Glomerular visceral epithelial cell (primary cell): ENCODE data around the gene RABGEF1.

Experiments
- DNase-seq: peaks from one replicate; pipeline ENCODE4 v3.0.0-alpha.2; 2016; ENCODE audit errors: extremely low spot score

Gene RABGEF1

DNA sequence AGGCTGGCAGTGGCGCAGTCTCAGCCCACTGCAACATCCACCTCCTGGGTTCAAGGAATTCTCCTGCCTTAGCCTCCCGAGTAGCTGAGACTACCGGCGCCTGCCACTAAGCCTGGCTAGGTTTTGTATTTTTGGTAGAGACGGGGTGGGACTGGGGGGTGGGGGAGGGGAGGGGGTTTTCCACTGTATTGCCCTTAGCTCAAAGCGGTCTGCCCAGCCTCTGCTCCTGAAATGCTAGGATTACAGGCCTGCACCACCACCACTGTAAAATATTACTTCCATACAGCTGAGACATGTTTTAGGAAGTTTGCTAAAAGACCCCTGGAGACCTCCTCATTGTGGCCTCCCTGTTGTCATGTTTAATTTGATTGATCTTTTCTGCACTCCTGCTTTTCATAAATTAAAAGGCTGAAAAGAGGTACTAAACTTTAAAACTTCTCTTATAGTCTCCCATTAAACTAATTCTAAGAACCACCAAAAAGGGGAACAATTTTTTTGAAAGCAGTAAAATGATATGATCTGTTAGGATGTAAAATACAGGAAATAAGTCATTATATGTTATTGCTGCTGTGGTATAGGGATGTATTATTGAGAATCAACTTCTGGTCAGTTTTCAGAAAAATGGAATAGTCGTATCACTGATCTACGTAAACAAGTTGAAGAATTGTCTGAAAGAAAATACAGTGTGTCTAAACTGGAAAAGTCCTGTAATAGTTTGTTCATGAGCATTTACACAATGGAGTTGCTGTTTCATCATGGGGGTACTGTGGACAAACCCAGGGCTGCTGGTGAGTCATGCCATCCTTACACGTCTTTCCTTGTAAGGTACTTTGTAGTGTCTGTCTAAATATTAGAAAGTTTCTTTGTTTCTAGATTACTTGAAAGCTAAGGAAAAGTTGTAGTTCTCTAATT, 107.6 kb downstream of the RABGEF1 start:
- DNase-seq = peak; percentile 8

DNA sequence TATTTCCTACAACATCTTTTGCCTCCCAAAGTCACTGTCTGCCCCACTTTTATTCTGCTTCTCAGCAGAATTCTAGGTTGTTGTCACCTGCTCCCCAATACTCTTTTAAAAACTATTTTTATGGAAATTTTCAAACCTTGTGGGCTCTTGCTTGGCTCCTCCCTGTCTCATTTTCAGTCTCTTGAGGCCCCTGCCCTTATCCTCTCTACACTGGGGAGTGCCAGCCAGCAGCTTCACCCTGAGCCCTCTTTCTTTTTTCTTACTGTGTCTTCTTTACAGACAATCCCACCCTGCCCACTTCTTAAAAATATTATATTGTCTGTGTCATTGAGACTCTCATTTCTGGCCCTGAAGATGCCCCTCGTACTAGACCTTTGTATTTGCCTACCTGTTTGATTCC, 118.8 kb downstream of the RABGEF1 start:
- DNase-seq = no peak

DNA sequence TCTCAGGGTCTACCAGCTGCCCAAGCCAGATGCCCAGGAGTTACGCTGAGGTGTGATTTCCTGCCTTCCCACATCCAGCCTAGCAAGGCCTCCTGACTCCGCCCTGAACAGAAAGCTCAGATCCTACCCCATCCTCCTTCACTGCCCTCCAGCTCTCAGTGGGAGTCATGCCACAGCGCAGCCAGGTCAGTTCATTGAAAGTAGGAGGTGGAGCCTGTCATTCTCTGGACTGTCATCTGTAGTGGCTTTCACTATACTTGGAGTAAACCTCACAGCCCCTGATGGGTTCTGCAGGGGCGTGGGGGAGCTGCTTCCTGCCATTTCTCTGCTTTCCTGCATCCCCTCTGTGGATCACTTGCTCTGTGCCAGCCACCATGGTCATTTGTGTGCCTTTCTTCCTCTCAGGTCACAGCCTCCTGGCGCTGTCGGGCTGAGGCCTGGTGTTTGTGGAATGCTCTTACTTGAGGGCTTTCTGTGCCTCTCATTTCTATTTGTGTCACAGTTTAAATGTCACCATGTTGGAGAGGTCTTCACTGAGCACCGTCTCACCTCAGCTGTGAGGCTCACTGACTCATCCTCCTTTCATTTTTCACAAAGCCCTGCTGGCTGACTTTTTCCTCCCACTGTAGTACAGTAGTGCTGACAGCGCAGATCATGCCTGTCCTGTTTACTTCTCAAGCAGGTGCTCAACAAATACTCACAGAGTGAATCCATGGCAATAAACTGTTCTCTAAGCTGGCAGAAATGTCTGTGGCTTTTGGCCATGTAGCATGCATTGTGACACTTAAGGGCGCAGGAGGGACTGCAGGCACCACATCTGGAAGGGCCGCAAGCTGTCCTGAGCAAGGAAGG, 119.5 kb downstream of the RABGEF1 start:
- no peak for DNase-seq

DNA sequence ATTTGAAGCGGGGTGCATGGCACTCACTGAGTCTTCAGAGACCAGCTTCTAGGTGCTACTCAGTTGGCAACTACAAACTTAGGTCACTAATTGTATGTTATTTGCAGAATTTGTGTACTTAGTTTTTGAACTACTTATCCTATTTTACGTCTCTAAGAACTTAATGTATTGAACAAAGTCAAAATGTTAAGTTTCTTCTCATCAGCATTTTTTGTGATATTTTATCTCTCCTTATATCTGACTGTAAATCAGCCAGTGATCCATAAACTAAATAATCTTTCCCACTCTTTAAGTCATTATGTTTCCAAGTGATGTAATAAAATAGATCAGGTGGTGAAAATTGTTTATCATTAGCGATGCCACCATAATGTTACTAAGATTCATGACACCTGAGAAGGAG, 120.2 kb downstream of the RABGEF1 start:
- DNase-seq = no peak
